WTC11 (cell line): Measurements from ENCODE around the gene TMOD3. TPM values are rescaled to one million over a fixed set of nuclear protein-coding genes. Genes with fewer than 3 reads are reported as not detected.
"Not testable (repeated sequence)": the region's sequence is repeated elsewhere in the genome, so short reads cannot be mapped to it uniquely, and the experiment has no call there.

Experiments
- ATAC-seq: fragments of 200-7000 bp; cut with Tn5 transposase; 2 replicates; pipeline ENCODE4 v1.10.0; 2021; ENCODE audit warnings: mild to moderate bottlenecking, moderate library complexity
- CTCF ChIA-PET: fragments of 300-600 bp; sonication (Branson Sonifier 250); formaldehyde crosslinking; loops from one replicate; lab custom pipeline; 2021; ENCODE audit warnings: antibody characterized with exemption; lab: Charles Lee
- POLR2A ChIA-PET: fragments of 350-600 bp; sonication (Branson Sonifier 250); formaldehyde crosslinking; loops from one replicate; lab custom pipeline; 2021; ENCODE audit warnings: antibody characterized with exemption; lab: Charles Lee
- DNase-seq: peaks from one replicate; pipeline ENCODE4 v3.0.0; 2021; ENCODE audit warnings: low spot score
- H3K27ac Mint-ChIP-seq: 2 replicates; pipeline ENCODE4 v1.8.0; 2021; ENCODE audit warnings: mixed read lengths
- H3K27me3 Mint-ChIP-seq: 2 replicates; pipeline ENCODE4 v1.8.0; 2021; ENCODE audit warnings: low read depth, mild to moderate bottlenecking, moderate library complexity, mixed read lengths
- H3K36me3 Mint-ChIP-seq: 2 replicates; pipeline ENCODE4 v1.8.0; 2021; ENCODE audit warnings: mixed read lengths
- H3K4me1 Mint-ChIP-seq: 2 replicates; pipeline ENCODE4 v1.8.0; 2022; ENCODE audit warnings: mixed read lengths
- H3K4me3 Mint-ChIP-seq: 2 replicates; pipeline ENCODE4 v1.8.0; 2021; ENCODE audit warnings: mild to moderate bottlenecking, moderate library complexity, mixed read lengths
- H3K9me3 Mint-ChIP-seq: 2 replicates; pipeline ENCODE4 v1.8.0; 2021; ENCODE audit warnings: mixed read lengths
- AFF4 ChIP-seq: sonication (generic); formaldehyde crosslinking; IDR thresholded peaks from 2 replicates; pipeline ENCODE4 v1.8.1; 2023; ENCODE audit warnings: mild to moderate bottlenecking, missing genetic modification reagents, borderline replicate concordance
- ATF2 ChIP-seq: sonication (generic); formaldehyde crosslinking; IDR thresholded peaks from 2 replicates; pipeline ENCODE4 v1.8.1; 2022; ENCODE audit warnings: low read depth, missing genetic modification reagents, borderline replicate concordance
- CREM ChIP-seq: sonication (generic); formaldehyde crosslinking; IDR thresholded peaks from 2 replicates; pipeline ENCODE4 v1.8.1; 2022; ENCODE audit warnings: mild to moderate bottlenecking, missing genetic modification reagents, moderate library complexity
- E2F1 ChIP-seq: sonication (generic); formaldehyde crosslinking; IDR thresholded peaks from 2 replicates; pipeline ENCODE4 v1.8.0; 2022; ENCODE audit warnings: mild to moderate bottlenecking, missing genetic modification reagents
- E2F4 ChIP-seq: sonication (generic); formaldehyde crosslinking; IDR thresholded peaks from 2 replicates; pipeline ENCODE4 v1.8.1; 2022; ENCODE audit warnings: low read depth, mild to moderate bottlenecking, moderate library complexity, missing genetic modification reagents, borderline replicate concordance
- ESRRA ChIP-seq: sonication (generic); formaldehyde crosslinking; IDR thresholded peaks from 2 replicates; pipeline ENCODE4 v1.8.1; 2022; ENCODE audit warnings: mild to moderate bottlenecking, missing genetic modification reagents, borderline replicate concordance
- FOXJ3 ChIP-seq: sonication (generic); formaldehyde crosslinking; IDR thresholded peaks from 2 replicates; pipeline ENCODE4 v1.9.0; 2021; ENCODE audit warnings: missing genetic modification reagents, mild to moderate bottlenecking, borderline replicate concordance
- FOXK1 ChIP-seq: sonication (generic); formaldehyde crosslinking; IDR thresholded peaks from 2 replicates; pipeline ENCODE4 v1.8.0; 2022; ENCODE audit warnings: mild to moderate bottlenecking, moderate library complexity, missing genetic modification reagents
- FOXP1 ChIP-seq: sonication (generic); formaldehyde crosslinking; IDR thresholded peaks from 2 replicates; pipeline ENCODE4 v1.8.0; 2022; ENCODE audit warnings: missing genetic modification reagents, mild to moderate bottlenecking, moderate library complexity, borderline replicate concordance
- JUN ChIP-seq: sonication (generic); formaldehyde crosslinking; IDR thresholded peaks from 2 replicates; pipeline ENCODE4 v1.8.0; 2023; ENCODE audit warnings: mild to moderate bottlenecking, missing genetic modification reagents
- NFATC4 ChIP-seq: fragments of 250-450 bp; sonication (Bioruptor Pico); IDR thresholded peaks from 2 replicates; pipeline ENCODE4 v1.9.0; 2021; ENCODE audit warnings: mild to moderate bottlenecking
- PRDM15 ChIP-seq: sonication (generic); formaldehyde crosslinking; IDR thresholded peaks from 2 replicates; pipeline ENCODE4 v1.8.0; 2022; ENCODE audit warnings: missing genetic modification reagents
- TEAD1 ChIP-seq: sonication (generic); formaldehyde crosslinking; IDR thresholded peaks from 2 replicates; pipeline ENCODE4 v1.8.0; 2022; ENCODE audit warnings: mild to moderate bottlenecking, missing genetic modification reagents
- ZNF121 ChIP-seq: sonication (generic); formaldehyde crosslinking; IDR thresholded peaks from 2 replicates; pipeline ENCODE4 v1.8.0; 2023; ENCODE audit warnings: missing genetic modification reagents
- ZNF263 ChIP-seq: sonication (generic); formaldehyde crosslinking; IDR thresholded peaks from 2 replicates; pipeline ENCODE4 v1.8.1; 2022; ENCODE audit warnings: low read depth, mild to moderate bottlenecking, moderate library complexity, missing genetic modification reagents
- total RNA-seq: library from RNA; stranded (reverse); gene quantifications from 3 replicates; pipeline ENCODE4 v1.2.3, GENCODE V29; 2021

The TMOD3 gene
- total RNA-seq, 1 experiment from 2014 or later, result 40.6 TPM

- no peak for ATAC-seq
- Mint-ChIP-seq H3K9me3 (peaks cover 13% of the 10 kb centered on the region), H3K4me3 (no peak overlapping the region), H3K27ac (no peak overlapping the region), H3K36me3 (peaks cover 24% of the 10 kb centered on the region)
- CTCF ChIA-PET, result interaction anchor here (0.9 to 1.3 kb wide), 2 partner anchors 14 to 20 kb away, joined by 3 read pairs; no protein-coding TSS in a partner anchor
- no peak for TF ChIP-seq ZNF263 (CRISPR knock-in tag)
- TF ChIP-seq E2F4 (CRISPR knock-in tag), result no peak
- no peak for TF ChIP-seq PRDM15 (CRISPR knock-in tag)
- no peak for TF ChIP-seq E2F1
- TF ChIP-seq FOXK1 (CRISPR knock-in tag), result no peak
- no peak for TF ChIP-seq ESRRA (CRISPR knock-in tag)
- TF ChIP-seq JUN (CRISPR knock-in tag), result no peak
- TF ChIP-seq, all 79 proteins: peak for 0
- Mint-ChIP-seq H3K27me3 (no peaks in the 10 kb centered on the region), H3K4me1 (no peaks in the 10 kb centered on the region)
- DNase-seq, result no peak
- POLR2A ChIA-PET, result no interaction called here
Measured at GRCh38 chr15:51884517-51885236, 55.2 kb downstream of the TMOD3 start.

- H3K4me1 Mint-ChIP-seq, CTCF ChIA-PET, ATAC-seq, POLR2A ChIA-PET, H3K27me3 Mint-ChIP-seq, DNase-seq, H3K4me3 Mint-ChIP-seq, H3K27ac Mint-ChIP-seq: not testable (repeated sequence)
- Mint-ChIP-seq H3K36me3 (peaks cover 24% of the 10 kb centered on the region), H3K9me3 (peaks cover 13% of the 10 kb centered on the region)
Measured at GRCh38 chr15:51885758-51886157, 56.3 kb downstream of the TMOD3 start.

- Mint-ChIP-seq H3K4me1 (no peaks in the 10 kb centered on the region), H3K27me3 (no peaks in the 10 kb centered on the region), H3K9me3 (peaks cover 13% of the 10 kb centered on the region), H3K4me3 (no peak overlapping the region), H3K27ac (no peak overlapping the region), H3K36me3 (peaks cover 28% of the 10 kb centered on the region)
- POLR2A ChIA-PET, result no interaction called here
- ATAC-seq (no peak), DNase-seq (no peak)
- no peak for TF ChIP-seq ZNF121 (CRISPR knock-in tag)
- TF ChIP-seq CREM, result no peak
- no peak for TF ChIP-seq ATF2 (CRISPR knock-in tag)
- no peak for TF ChIP-seq TEAD1 (CRISPR knock-in tag)
- no peak for TF ChIP-seq FOXP1 (CRISPR knock-in tag)
- TF ChIP-seq AFF4 (CRISPR knock-in tag), result no peak
- TF ChIP-seq NFATC4 (CRISPR knock-in tag), result no peak
- TF ChIP-seq FOXJ3 (CRISPR knock-in tag), result no peak
- CTCF ChIA-PET, result interaction anchor here (0.6 to 2.4 kb wide), 28 partner anchors 8 to 291 kb away, joined by 3 to 15 read pairs (median 4); partner anchors contain the start of gene TMOD3
Measured at GRCh38 chr15:51887887-51888592, 58.6 kb downstream of the TMOD3 start.
